ENCODE results near the gene UTP4. TPM values are rescaled to one million over a fixed set of nuclear protein-coding genes. Genes with fewer than 3 reads are reported as not detected.
"Not testable (repeated sequence)": the region's sequence is repeated elsewhere in the genome, so short reads cannot be mapped to it uniquely, and the experiment has no call there.

UTP4 gene
- total RNA-seq, 1 donor from 2014 or later: 13.3 TPM

DNA sequence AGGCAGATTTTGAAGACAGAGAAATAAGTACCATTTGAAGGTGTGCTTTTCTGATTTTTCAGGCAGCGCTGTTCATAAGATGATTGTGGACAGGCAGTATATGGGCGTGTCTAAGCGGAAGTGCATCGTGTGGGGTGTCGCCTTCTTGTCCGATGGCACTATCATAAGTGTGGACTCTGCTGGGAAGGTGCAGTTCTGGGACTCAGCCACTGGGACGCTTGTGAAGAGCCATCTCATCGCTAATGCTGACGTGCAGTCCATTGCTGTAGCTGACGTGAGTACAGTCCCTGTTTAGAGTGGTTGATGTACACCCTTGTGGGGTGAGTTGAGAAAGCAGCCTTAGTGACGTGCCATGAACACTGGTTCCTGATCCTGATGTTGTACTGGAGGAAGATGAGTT lies 10.7 kb downstream of the UTP4 start:
- Histone ChIP-seq H3F3A (ENCODE audit: low read depth) (peaks cover 2% of the 10 kb centered on the region), H3K9ac (no peak overlapping the region), H2AFZ (replicated peaks) (no peak overlapping the region), H3K9me3 (ENCODE audit: low read depth) (no peaks in the 10 kb centered on the region), H3K27ac (no peak overlapping the region), H3K27me3 (no peaks in the 10 kb centered on the region), H3K36me3 (no peaks in the 10 kb centered on the region), H3K4me3 (no peak overlapping the region), H3K79me2 (ENCODE audit: low read depth) (no peaks in the 10 kb centered on the region), H4K20me1 (ENCODE audit: low read depth) (peaks cover 4% of the 10 kb centered on the region), H3K4me1 (no peaks in the 10 kb centered on the region), H3K4me2 (no peak overlapping the region)
- Mint-ChIP-seq H3K27me3 (ENCODE audit: insufficient read depth, low read depth) (no peaks in the 10 kb centered on the region), H3K36me3 (peaks cover 36% of the 10 kb centered on the region), H3K27ac (no peak overlapping the region), H3K4me1 (no peaks in the 10 kb centered on the region), H3K9me3 (no peaks in the 10 kb centered on the region), H3K4me3 (no peak overlapping the region)
- DNase-seq (ENCODE audit: low spot score): peak; percentile 7
- no peak for TF ChIP-seq EZH2phosphoT487 (IDR thresholded peaks at IDR 0.05)
- no peak for TF ChIP-seq EZH2 (IDR thresholded peaks at IDR 0.05)
- no peak for TF ChIP-seq CTCF (IDR thresholded peaks at IDR 0.05)

DNA sequence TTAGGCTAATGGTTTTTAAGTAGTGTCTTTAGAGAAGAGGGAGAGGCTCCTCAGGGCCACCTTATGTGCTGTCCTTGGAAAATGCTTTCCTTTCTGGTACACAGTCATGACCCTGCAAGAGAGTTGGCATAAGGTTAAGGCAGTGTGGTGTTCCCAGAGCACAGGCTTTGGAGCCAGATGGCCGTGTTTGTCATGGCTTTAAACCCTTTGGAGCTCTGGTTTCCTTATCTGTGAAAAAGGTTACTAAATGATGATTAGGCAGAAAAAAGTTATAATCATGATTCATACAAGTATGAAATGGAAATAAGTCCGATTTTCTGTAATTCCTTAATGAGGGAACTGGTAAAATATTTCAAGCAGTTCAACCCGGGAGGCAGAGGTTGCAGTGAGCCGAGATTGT lies 13.2 kb downstream of the UTP4 start:
- Mint-ChIP-seq H3K9me3 (no peaks in the 10 kb centered on the region), H3K27me3 (ENCODE audit: insufficient read depth, low read depth) (no peaks in the 10 kb centered on the region), H3K27ac (no peak overlapping the region), H3K4me3 (no peak overlapping the region), H3K4me1 (no peaks in the 10 kb centered on the region), H3K36me3 (peaks cover 26% of the 10 kb centered on the region)
- Histone ChIP-seq H3K27me3 (no peaks in the 10 kb centered on the region), H3K4me2 (no peak overlapping the region), H2AFZ (replicated peaks) (no peak overlapping the region), H3F3A (ENCODE audit: low read depth) (peaks cover 9% of the 10 kb centered on the region), H3K36me3 (no peaks in the 10 kb centered on the region), H3K27ac (no peak overlapping the region), H4K20me1 (ENCODE audit: low read depth) (no peaks in the 10 kb centered on the region), H3K9me3 (ENCODE audit: low read depth) (no peaks in the 10 kb centered on the region), H3K9ac (no peak overlapping the region), H3K4me1 (no peaks in the 10 kb centered on the region), H3K4me3 (no peak overlapping the region), H3K79me2 (ENCODE audit: low read depth) (no peaks in the 10 kb centered on the region)
- no peak for DNase-seq (ENCODE audit: low spot score)
- TF ChIP-seq EZH2phosphoT487 (IDR thresholded peaks at IDR 0.05): no peak
- no peak for TF ChIP-seq CTCF (IDR thresholded peaks at IDR 0.05)
- no peak for TF ChIP-seq EZH2 (IDR thresholded peaks at IDR 0.05)

GRCh38 chr16:69149621-69150020 lies 17.2 kb downstream of the UTP4 start:
- H3K79me2 ChIP-seq (ENCODE audit: low read depth); H3F3A ChIP-seq (ENCODE audit: low read depth); H3K27me3 Mint-ChIP-seq (ENCODE audit: insufficient read depth, low read depth); H3K9me3 Mint-ChIP-seq; H3K4me1 Mint-ChIP-seq; H3K27ac ChIP-seq; H4K20me1 ChIP-seq (ENCODE audit: low read depth); H3K9me3 ChIP-seq (ENCODE audit: low read depth); DNase-seq (ENCODE audit: low spot score); H3K27me3 ChIP-seq; H3K27ac Mint-ChIP-seq; H2AFZ ChIP-seq (replicated peaks); H3K4me3 Mint-ChIP-seq; H3K4me2 ChIP-seq; H3K4me3 ChIP-seq; H3K4me1 ChIP-seq; H3K9ac ChIP-seq: not testable (repeated sequence)
- H3K36me3 Mint-ChIP-seq: peaks cover 19% of the 10 kb centered on the region
- peaks cover 16% of the 10 kb centered on the region for H3K36me3 ChIP-seq

GRCh38 chr16:69150146-69150865 lies 17.9 kb downstream of the UTP4 start:
- DNase-seq (ENCODE audit: low spot score): peak; percentile 87
- H3K9ac ChIP-seq: no peak overlapping the region
- no peak overlapping the region for H2AFZ ChIP-seq (replicated peaks)
- no peaks in the 10 kb centered on the region for H3K27me3 ChIP-seq
- no peak overlapping the region for H3K27ac Mint-ChIP-seq
- H3K27ac ChIP-seq: no peak overlapping the region
- no peaks in the 10 kb centered on the region for H3K9me3 ChIP-seq (ENCODE audit: low read depth)
- no peak overlapping the region for H3K4me3 Mint-ChIP-seq
- H3K4me2 ChIP-seq: no peak overlapping the region
- H3K36me3 Mint-ChIP-seq: peaks cover 20% of the 10 kb centered on the region
- H3K9me3 Mint-ChIP-seq: no peaks in the 10 kb centered on the region
- peaks cover 9% of the 10 kb centered on the region for H3F3A ChIP-seq (ENCODE audit: low read depth)
- H3K36me3 ChIP-seq: peaks cover 16% of the 10 kb centered on the region
- no peaks in the 10 kb centered on the region for H3K4me1 ChIP-seq
- H3K79me2 ChIP-seq (ENCODE audit: low read depth): no peaks in the 10 kb centered on the region
- no peak overlapping the region for H3K4me3 ChIP-seq
- no peaks in the 10 kb centered on the region for H3K4me1 Mint-ChIP-seq
- H4K20me1 ChIP-seq (ENCODE audit: low read depth): no peaks in the 10 kb centered on the region
- peak; percentile 91 for TF ChIP-seq CTCF (IDR thresholded peaks at IDR 0.05)
- no peak for TF ChIP-seq EZH2phosphoT487 (IDR thresholded peaks at IDR 0.05)
- no peaks in the 10 kb centered on the region for H3K27me3 Mint-ChIP-seq (ENCODE audit: insufficient read depth, low read depth)
